GM19324 (cell line): ENCODE data around the gene CADM2.
"Not testable (repeated sequence)": the region's sequence is repeated elsewhere in the genome, so short reads cannot be mapped to it uniquely, and the experiment has no call there.

Source experiments
- ATAC-seq: cut with Tn5 transposase; IDR thresholded peaks from one replicate; pipeline ENCODE4 v1.9.1; 2021; ENCODE audit warnings: mild to moderate bottlenecking, moderate library complexity; ENCODE audit not compliant: unreplicated experiment, low FRiP score

Gene CADM2

DNA sequence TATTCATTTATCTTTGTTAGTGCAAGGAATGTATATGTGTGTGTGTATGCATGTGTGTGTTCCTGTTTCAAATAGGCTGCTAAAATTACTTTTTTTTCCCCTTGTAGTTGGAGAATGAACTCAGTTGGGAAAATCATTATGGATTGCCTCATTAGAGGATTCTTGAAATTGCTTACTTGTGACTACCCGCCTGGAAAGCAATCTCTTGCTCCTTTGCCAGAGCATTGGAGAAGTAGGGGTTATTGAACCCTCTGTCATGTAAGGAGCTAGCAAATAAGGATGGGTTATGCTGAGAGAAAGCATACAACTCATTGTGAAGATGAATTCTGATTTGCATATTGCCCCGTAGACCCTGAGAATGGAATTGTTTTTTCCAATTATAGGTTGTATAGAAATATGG, 474.5 kb downstream of the CADM2 start:
- ATAC-seq: no peak

DNA sequence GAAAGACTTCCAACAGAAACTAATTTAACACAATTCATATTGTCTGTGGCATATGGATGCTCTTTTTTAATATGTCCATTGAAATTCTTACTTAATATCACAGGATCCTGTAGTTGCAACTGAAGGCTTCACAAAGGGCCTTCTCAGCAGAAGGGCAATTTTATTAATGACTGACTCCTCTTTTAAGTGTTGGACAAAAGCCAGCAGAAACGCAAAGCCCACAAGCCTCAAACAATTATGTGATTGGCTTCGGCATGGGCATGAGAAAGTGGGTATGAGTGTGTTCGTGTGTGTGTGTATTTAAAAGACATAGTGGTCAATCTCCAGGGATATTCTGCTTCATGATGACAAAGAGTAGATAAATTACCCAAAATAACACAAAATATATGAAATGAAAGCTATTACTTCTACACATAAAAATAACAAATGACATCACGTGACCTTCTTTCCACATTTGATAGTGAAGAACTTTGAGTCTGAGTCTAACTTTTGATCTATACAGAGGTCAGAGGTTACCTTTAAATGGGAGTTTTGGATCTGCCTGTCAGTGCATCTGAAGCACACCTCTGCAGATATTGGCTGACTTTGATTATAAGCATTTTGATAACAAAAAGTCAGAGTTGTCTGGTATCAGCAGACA, 496.9 kb downstream of the CADM2 start:
- ATAC-seq: no peak

DNA sequence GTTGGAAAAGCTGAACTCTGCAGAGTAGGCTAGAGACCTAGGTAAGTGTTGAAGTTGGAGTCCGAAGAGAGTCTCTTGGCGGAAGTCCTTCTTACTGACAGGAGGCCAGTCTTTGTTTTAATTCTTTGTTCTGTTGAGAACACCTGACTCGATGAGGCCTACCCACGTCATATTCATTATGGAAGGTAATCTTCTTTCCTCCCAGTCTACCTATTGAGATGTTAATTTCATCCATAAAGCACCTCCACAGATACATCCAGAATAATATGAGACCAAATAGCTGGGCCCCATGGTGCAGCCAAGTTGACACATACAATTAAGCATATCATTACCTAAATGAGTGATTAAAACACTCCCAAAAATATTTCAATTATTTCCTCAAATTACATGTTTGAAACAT, 515.5 kb downstream of the CADM2 start:
- no peak for ATAC-seq

DNA sequence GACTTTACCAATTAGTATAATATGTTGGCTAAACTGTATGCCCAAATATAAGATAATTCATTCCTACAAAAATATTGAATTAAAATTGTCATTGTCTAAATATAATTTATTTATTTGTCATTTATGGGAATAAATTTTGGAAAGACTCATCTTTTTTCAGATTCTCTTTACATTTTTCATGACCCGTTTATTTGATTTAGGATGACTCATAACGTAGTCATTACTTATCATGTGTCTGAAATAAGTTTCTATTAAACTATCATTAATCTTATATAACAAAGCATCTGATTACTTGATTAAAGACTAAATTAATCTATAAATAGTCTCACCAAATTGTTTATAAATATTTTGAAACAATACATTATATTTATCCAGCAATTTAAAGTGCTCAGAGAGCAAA, 516.6 kb downstream of the CADM2 start:
- ATAC-seq: no peak

DNA sequence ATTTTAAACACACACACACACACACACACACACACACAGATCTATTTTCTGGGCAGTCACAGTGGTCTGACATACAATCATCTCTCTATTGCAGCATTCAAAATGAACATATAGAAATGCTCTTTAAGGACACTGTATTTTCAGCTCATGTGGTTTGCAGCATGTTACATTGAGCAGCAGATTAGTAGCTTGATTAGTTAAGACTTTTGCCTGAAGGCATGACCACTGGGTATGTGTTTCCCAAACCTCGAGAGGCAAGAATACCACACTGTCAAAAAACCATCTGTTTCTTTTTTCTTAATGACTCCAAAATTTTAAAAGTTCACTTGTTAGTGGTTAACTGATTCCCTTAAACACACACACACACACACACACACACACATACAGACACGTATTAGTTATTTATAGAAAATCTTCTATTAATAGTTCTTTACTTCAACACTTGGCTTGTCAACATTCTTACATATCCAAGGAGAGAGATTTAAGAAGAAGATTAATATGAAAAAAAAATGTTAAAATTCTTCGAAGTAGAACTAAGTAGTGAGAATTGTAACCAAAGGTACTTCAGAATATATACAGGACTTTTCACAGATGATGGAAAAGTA, 518.2 kb downstream of the CADM2 start:
- no peak for ATAC-seq

DNA sequence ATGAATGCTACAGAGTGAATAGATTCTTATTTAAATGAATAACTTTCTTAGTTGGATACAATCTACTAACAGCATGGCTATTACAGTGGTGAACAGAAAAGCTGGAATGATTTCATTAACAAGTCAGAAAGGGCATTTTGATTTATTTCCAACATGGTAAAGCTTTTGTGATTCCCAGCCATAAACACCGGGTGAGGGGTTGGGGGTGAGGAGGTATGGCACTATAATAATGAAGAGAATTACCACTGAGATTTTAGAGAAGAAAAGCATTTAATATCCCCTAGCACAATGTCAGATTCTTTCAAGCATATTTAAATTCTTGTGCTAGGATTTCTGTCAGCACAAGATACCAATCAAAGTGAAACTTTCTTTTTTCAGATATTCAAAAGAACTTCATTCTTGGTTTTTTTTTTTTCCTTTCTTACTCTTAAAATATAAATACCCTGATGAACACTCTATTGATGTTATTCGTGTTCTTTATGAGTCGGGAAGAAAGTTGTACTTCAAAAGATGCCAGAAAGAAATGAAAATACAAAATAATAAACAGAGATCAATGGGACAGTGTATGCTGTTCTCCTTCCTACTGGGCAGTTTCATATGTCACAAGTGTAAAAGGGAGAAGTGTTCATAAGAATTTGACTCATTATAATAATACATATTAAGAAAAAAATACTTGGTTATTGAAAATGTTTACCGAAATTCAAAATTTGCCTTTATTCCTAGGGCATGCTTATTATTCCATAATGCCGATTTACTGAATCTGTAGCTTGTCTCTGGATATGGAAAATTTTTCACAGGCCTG, 522.8 kb downstream of the CADM2 start:
- no peak for ATAC-seq

DNA sequence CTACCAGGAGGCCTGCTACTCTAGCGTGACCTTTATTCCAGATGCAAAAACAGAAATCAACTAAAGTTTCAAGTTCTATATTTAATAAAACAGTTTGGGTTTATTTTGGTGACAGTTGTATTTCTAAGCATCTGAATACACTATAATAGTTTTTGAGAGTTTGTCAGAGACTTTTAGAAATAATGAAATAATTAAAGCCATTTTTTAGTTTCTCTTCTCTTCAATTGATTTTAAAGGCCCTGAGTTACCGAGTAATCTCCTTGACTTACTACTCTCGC, 523.4 kb downstream of the CADM2 start:
- no peak for ATAC-seq

DNA sequence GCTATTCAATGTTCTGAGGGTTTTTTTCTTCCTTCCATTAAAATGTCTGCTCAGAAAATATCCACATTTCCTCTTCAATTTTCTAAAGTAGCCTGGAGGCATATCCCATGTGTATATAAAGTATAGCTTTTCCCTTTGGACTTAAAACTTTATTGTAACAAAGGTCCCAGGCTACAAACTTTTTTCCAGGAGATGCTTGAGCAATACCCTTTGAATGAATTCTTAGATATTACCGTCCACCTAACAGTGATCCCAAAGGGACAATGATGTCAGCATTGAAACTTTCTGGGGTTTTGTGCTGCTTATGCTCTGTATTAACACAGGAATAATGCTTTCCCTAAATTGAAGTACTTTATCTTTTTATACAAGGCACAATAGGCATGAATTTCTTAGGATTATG, 525.2 kb downstream of the CADM2 start:
- ATAC-seq: no peak

DNA sequence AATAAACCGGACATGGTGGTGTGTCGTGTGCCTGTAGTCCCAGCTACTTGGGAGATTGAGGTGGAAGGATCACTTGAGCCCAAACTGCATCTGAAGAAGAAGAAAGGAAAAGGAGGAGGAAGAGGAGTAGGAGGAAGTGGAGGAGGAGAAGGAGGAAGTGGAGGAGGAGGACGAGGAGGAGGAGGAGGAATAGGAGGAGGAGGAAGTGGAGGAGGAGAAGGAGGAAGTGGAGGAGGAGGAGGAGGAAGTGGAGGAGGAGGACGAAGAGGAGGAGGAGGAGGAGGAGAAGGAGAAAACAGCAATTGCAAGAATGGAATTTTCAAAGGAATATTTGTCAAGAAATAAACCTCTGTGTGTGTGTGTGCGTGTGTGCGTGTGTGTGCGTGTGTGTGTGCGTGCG, 528.6 kb downstream of the CADM2 start:
- ATAC-seq: no peak

DNA sequence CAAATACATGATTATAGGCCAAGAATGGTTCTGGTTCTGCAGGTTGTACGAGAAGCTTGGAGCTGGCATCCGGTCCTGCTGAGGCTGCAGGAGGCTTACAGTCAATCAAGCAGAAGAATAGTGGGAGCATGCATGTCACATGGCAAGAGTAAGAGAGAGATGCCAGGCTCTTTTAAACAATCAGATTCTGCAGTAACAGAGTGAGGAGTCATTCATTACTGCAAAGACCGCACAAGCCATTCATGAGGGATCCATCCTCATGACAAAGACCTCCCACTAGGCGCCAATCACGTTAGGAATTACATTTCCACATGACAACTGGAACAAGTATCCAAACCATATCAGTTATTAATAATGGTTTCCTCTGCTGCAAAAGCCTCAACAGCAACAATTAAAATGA, 536.8 kb downstream of the CADM2 start:
- no peak for ATAC-seq

DNA sequence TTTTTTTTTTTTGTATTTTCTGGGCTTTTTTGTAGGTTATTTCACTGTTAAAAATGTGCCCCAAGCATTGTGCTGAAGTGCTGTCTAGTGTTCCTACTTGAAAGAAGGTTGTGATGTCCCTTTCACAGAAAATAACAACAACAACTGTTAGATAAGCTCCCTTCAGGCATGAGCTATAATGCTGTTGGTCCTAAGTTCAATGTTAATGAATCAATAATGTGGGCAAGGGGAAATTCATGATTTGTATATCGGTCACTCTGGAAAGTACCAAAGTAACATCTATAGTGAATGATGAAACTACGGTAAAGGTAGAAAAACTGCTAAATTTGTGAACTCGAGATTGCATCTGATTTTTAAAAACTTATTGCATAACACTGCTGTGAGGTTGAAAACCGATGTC, 539.4 kb downstream of the CADM2 start:
- no peak for ATAC-seq

DNA sequence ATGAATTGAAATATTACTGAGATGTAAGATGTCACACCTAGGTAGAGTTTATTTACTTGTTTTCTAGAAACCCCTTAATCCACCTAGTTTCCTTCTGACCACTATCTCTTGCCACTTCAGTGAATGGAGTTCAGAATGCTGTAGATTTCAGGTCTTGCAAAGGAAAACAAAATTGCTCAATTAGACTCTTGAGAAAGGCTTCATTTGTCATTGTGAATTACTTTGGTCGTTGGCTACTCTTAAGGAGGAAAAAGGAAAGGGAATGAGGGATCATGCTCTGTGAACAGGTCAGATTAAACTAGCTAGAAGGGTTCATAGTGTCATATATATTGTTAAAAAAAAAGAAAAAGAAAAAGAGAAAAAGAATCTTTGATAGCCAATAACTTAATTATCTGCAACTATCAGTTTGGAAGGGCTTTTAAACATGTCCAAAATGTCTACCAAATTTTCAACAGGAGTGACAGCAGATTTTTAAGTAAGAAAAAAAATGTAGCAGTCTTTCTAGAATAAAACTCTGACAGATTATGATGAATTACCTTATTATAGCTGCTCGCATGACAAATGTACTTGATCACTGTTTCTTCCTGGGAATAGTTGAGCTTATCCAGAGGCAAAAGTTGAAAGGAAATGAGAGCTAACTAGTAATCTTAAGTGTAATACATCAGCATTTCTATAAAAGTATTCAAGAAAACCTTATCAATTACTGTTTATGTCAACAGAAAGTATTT, 543.5 kb downstream of the CADM2 start:
- no peak for ATAC-seq

DNA sequence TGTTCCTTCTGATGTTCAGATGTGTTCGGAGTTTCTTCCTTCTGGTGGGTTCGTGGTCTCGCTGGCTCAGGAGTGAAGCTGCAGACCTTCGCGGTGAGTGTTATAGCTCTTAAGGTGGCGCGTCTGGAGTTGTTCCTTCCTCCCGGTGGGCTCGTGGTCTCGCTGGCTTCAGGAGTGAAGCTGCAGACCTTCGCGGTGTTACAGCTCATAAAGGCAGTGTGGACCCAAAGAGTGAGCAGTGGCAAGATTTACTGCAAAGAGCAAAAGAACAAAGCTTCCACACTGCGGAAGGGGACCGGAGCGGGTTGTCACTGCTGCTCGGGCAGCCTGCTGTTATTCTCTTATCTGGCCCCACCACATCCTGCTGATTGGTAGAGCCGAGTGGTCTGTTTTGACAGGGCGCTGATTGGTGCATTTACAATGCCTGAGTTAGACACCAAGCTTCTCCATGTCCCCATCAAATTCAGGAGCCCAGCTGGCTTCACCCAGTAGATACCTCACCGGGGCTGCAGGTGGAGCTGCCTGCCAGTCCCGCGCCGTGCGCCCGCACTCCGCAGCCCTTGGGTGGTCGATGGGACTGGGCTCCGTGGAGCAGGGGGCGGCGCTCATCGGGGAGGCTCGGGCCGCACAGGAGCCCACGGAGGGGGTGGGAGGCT, 545.5 kb downstream of the CADM2 start:
- not testable (repeated sequence) for ATAC-seq

DNA sequence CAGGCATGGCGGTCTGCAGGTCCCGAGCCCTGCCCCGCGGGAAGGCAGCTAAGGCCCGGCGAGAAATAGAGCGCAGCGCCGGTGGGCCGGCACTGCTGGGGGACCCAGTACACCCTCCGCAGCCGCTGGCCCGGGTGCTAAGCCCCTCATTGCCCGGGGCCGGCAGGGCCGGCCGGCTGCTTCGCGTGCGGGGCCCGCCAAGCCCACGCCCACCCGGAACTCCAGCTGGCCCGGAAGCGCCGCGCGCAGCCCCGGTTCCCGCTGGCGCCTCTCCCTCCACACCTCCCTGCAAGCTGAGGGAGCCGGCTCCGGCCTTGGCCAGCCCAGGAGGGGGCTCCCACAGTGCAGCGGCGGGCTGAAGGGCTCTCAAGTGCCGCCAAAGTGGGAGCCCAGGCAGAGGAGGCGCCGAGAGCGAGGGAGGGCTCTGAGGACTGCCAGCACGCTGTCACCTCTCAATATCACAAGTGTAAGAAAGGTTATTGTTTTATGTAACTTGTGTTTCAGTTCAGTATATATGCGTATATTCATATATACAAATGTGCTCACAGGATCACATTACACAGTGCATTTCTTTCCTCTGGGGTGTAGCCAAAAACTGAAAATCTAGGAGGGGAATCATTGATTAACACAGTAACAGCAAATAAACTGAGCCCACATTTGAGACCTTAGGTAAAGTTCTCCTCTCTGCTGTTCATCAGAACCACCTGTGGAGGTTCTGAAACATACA, 546.2 kb downstream of the CADM2 start:
- ATAC-seq: not testable (repeated sequence)

DNA sequence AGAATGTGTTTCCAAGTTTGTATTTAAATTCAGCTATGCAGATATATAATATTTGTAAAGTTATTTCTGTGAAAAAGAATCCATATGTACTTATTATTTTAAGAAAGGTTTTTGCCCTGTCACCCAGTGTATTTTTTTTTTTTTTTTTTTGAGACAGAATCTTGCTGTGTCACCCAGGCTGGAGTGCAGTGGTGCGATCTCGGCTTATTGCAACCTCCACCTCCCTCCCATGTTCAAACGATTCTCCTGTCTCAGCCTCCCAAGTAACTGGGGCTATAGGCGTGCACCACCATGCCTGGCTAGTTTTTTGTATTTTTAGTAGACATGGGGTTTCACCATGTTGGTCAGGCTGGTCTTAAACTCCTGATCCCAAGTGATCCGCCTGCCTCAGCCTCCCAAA, 548.3 kb downstream of the CADM2 start:
- ATAC-seq: not testable (repeated sequence)

DNA sequence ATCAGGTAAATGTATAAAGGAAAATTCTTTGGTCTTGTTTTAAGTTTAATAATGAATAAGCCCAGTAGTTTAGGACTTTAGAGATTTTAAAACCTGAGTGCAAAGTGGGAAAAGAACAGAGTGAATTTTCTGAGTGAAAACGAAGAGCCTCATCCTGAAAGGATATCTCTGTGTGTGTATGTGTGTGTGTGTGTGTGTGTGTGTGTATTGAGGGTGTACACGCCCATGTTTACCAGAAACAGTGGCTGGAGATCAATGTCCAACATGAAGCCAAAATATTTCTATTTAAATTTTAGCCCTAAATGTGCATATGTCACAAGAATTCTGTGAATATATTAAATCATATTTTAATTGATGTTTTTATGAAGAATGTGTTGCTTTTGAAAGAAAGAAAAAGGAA, 549.9 kb downstream of the CADM2 start:
- ATAC-seq: no peak

DNA sequence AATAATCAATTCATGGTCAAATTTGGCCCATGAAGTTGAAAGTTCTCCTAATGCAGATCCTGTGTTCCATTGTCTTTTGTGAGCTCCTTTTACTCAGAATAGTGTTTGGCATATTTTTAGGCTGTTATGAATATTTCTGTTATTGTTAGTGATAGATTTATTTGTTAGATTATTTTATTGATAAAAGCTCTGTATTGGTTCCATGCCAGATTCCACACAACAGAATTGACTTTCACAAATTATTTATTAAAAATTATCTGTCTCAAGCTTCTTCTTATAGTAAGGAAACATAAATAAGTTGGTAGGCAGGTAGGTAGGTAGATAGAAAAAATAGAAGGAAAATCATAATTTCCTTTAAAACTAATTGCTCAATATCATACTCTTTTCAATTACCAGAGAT, 557.4 kb downstream of the CADM2 start:
- no peak for ATAC-seq

DNA sequence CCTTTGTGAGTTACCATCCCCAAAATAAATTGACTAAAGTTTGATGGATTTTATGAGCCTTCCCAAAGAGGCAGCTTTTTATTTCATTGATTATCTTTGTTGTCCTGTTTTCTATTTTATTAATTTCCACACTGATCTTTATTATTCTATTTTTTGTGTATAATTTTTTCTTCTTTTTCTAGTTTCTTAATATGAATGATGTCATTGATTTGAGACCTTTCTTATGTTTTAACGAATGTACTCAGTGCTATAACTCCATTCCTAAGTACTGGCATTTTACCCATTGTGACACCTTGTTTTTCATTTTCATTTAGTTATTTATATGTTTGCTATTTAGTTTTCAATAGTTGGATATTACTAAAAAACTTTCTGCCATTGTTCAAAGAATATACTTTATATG, 565.3 kb downstream of the CADM2 start:
- ATAC-seq: no peak

DNA sequence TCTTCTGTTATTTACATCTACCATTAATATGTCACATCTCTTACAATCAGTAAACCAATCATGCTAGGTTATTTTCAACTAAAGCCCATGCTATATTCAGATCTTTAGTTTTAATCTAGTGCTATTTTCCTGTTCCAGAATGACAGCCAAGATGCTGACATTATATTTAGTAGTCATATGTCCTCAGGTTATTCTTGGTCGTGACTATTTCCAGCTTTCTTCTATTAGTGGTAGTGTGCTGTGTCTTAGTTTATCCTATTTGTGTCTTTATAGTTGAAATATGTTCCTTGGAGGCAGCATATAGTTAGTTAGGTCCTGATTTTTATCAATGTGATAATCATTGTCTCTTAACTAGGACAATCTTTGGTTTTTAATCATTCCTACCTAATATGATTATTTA, 566.5 kb downstream of the CADM2 start:
- ATAC-seq: no peak

DNA sequence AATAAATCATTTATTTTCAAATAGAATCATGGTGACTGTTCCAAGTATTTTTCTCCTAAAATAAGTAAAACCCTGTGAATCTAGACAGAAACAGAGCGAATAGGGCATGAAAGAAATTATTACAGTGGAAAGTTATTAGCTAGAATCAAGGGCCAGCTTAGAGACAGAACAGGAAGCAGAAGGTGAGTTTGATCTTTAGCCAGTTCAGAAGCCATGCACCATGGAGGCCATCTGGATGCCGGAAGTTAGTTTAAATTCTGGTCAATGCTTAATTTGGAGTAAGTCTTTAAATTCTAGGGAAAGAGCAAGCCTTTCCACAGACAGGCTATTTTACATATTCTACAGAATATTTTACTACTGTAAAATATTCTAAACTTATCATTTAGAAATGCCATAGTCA, 574.8 kb downstream of the CADM2 start:
- no peak for ATAC-seq
